NCI-H1092 (cell line): ENCODE results near the gene CIAO2A.
A peak's percentile ranks its signal among the peaks of the same experiment; 100 is the strongest.
"Not testable (repeated sequence)": the region's sequence is repeated elsewhere in the genome, so short reads cannot be mapped to it uniquely, and the experiment has no call there.

Experiments used
- DNase-seq: peaks from one replicate; lab custom pipeline; 2025; lab: John Stamatoyannopoulos, UW

CIAO2A gene

DNA sequence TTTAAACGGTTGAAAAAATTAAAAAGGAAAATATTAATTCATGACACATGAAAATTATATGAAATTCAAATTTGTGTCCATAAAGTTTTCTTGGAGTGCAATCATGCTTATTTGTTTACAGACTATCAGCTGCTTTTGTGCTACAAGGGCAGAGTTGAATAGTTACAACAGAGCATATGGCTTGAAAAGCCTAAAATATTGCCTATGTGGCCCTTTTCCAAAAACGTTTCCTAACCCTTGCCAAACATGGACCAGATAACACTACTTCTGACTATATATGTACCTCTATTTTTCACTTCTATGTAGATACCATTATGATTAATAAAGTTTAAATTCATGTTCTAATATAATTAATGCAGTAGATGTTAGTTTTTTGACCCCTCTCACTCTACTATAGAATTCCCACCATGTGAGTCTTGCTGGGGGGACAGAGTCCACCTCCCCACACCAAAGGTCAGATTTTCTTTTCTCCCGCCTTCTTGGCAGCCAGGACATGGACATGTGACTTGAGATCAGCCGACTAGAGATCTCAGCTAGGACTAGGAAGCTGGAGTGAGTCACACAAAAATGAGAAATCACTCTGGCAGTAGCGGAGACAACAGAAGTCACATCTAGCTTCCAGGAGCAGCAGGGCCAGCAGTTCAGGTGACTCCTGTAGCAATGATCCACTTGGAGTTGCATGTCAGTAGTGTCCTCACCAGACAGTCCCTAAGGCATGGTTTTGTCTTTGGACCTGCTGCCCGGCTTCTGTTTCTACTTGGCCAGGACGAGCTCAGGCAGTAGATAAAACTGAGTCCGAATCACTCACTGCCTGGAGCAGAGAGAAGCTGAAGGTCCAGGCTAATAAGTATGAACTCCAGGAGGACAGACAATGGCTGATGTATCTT, 22.4 kb downstream of the CIAO2A start:
- no peak for DNase-seq

DNA sequence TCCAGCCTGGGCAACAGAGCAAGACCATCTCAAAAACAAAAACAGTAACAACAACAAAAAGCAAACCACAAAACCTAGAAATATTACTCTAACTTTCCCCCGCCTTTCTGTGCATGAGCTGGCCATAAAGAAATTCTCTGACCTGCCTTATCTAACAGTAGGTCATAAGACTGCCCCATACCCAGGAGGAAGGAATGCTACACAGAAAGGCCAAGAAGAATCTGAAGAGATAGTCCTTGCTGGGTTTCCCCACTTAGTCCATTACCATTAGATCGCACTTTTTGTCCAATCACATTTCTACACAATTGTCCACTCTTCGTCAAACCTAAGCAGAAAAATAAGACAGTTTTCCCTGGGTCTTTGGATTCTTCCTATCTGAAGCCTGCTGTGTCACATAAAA, 23.5 kb downstream of the CIAO2A start:
- DNase-seq: no peak

DNA sequence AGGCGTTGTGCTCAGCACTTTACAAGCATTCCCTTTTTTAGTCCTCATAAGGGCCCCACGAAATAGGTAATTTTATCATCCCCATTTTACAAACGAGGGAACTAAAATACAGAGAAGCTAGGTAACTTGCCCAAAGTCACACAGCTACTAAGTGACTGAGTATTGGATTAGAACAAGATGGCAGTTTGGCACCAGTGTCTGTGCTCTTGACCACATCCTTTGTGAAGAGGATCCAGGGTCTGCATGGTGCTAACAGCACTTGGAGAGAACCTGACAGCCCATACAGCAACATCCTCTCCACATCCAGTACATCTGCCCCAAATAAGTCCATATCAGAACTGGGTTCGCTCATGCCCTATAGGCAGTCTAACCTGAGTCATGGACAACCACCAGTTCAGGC, 25.5 kb downstream of the CIAO2A start:
- DNase-seq: no peak

DNA sequence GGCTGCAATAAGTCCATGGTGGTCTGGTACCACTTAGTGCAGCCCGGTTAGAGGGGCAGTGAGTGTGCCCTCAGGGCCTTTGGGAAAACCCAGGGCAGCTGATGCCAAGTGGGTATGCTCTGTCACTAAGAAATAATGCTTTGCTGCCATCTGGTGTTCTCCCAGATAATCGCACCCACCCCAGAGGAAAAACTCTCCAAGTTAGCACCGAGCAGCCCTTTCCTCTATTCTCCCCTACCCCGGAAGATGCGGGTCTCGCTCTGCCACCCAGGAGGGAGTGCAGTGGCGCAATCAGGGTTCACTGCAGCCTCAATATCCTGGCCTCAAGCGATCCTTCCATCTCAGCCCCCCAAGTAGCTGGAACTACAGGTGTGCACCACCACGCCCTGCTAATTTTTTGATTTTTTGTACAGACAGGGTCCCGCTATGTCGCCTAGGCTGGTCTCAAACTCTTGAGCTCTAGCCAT, 26.0 kb downstream of the CIAO2A start:
- peak; percentile 51 for DNase-seq

DNA sequence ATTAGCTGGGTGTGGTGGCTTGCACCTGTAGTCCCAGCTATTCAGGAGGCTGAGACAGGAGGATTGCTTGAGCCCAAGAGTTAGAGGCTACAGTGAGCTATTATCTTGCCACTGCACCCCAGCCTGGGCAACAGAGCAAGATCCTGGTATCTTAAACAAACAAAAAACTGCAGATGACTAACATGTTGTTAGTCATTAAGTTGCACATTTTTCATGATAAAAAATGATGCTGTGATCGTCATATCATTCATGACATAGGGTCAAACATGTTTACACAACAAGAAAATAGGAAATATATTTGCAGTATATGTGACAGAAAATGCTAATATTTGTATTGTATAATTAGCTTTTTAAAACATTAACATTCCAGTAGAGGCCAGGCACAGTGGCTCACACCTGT, 27.2 kb downstream of the CIAO2A start:
- DNase-seq: no peak

DNA sequence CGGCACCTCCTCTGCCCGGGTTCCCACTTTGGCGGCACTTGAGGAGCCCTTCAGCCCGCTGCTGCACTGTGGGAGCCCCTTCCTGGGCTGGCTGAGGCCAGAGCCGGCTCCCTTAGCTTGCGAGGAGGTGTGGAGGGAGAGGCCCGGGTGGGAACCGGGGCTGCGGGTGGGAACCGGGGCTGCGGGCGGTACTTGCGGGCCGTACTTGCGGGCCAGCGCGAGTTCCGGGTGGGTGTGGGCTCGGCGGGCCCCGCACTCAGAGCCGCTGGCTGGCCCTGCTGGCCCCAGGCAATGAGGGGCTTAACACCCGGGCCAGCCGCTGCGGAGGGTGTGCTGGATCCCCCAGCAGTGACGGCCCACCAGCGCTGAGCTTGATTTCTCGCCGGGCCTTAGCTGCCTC, 32.9 kb downstream of the CIAO2A start:
- DNase-seq: no peak

DNA sequence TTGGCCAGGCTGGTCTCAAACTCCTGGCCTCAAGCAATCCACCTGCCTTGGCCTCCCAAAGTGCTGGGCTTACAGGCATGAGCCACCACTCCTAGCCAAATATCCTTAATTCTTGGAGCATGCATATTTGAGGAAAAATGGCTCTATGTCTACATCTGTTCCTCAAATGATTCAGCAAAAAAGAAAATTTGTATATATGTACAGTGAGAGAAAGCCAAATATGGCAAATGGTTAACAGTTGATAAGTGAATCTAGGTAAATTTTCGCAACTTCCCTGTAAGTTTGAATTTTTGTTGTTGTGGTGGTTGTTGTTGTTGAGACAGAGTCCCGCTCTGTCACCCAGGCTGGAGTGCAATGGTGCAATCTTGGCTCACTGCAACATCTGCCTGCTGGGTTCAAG, 34.5 kb downstream of the CIAO2A start:
- DNase-seq: not testable (repeated sequence)

DNA sequence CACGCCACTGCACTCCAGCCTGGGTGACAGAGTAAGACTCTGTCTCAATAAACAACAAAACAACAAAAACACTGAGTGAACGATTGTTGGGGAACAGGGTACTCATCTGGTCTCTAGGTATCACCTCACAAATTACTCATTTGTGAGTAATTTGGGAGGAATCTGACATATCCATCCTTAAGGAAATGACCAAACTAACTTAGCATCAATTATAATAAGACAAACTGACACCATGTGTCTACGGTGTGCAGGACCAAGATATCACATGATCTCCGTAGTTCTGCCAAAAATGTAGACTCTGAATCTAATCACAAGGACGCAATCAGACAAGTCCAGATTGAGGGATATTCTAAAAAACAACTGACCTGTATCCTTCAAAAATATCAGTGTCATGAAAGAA, 35.4 kb downstream of the CIAO2A start:
- no peak for DNase-seq

DNA sequence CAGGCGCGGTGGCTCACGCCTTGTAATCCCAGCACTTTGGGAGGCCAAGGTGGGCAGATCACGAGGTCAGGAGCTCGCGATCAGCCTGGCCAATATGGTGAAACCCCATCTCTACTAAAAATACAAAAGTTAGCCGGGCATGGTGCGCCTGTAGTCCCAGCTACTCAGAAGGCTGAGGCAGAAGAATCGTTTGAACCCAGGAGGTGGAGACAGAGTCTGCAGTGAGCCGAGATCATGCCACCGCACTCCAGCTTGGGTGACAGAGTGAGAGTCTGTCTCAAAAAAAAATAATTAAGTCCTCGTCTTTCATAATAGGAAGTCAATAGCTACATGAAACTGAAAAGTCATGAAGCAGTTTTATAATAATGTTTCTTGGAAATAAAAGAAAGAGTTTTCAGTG, 40.0 kb downstream of the CIAO2A start:
- DNase-seq: not testable (repeated sequence)

DNA sequence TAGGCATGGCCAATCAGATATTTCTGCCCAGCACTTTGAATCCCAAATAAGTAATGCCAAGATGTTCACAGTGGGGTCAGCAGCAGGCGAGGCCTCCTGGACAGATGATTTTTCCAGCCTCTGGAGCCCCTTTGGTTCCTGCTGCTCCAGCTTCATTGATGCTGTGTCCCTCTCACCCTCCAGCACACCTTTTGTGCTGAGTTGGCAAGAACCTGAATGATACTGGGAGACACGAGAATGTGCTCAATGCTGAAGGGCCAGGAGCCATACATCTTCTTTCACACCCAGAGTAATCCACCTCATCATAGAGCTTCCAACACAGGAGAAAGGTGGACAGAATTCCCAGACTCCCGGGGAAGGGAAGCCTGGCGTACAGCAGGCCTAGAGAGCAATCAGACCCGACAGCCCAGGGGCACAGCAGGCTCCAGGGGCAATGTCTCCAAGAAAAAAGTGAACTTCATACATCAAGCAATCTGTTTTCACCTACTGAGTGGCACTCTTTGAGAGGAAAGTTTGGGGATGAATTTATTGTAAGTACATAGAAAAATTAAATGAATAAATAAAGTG, 40.6 kb downstream of the CIAO2A start:
- no peak for DNase-seq

DNA sequence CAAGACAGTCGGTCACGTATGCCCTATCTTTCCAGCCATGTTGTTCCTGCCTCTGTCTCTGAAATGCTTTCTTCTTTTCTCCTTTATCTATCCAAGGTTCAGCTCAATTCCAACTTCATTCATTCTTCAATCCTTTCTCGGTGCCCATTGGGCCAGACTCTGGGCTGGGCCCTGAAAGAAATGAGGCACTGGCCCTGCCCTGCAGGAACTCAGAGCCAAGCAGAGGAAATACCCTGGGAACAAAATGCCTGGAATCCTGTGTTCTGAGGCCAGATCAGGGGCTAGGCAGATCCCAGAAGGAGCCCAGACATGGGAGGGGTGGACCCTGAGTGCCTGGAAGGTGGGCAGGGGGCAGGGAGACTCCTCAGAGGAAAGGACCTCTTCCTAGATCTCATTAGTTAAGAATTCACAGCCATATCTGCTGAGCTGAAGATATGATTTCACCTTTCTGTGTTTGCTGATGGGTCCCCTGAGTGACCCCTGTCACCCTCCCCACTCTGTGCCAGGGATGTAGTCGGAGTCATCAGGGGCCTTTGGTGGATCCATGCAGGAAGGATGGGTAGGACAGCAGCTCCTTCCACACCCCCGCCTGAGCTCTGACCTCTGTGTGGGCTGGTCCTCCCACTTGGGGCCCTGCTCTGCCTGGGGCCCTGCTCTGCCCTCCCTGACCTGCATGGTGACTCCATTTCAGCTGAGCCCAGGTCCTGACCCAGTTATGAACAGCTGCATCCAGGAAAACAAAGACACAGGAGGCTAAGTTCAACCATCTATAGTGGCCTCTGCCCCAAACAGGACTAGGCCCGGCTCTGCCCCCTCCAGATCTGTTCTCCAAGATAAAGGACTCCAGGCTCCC, 42.0 kb downstream of the CIAO2A start:
- DNase-seq: no peak

DNA sequence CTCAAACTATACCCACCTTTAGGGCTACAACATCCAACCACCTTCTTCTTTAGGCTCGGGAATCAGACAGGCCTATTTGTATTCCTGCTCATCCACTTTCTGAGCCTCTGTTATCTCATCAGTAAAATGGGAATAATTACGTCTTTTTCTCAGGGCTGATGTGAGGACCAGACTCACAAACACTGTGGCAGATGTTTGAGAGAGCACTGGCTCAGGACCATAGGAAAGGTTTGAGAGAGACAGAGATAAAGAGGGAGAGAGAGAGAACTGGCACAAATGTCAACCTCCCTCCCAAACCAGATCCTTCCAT, 42.6 kb downstream of the CIAO2A start:
- DNase-seq: no peak

DNA sequence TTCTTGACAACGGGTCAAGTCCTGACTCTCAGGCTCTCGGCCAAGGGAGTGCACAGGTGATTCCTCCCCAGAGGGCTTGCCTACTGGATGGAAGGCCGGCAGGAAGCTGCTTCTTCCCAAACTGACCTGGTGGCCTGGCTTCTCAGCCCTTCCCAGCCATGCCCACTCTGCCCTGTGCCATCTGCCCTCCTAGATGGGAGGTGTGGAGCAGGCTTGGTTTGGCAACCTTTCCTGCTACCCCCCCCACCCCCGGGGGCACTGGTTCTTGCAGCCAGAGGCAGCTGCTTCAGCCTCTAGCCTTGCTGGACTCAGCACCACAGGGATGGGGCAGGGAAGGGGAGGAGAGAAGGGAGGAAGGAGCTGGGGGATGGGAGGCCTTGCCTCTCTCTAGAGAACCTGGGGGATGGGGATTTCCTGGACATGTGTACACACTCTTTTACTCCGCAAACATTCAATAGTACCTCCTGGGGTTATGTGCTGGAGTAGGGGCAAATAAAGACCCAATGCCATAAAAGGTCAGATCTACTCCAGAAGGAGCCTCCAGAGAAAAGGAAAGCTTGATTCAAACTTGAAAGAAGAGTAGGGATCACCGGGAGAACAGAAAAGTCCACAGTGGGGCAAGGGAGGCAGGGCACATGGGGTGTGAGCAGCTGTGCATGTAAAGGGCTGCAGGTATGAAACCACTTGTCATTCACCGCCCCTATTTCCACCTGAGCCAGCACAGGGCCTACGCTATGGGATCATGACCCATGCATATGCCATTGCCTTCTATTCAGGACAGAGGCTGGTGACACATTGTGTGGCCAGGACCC, 43.2 kb downstream of the CIAO2A start:
- peak; percentile 68 for DNase-seq

DNA sequence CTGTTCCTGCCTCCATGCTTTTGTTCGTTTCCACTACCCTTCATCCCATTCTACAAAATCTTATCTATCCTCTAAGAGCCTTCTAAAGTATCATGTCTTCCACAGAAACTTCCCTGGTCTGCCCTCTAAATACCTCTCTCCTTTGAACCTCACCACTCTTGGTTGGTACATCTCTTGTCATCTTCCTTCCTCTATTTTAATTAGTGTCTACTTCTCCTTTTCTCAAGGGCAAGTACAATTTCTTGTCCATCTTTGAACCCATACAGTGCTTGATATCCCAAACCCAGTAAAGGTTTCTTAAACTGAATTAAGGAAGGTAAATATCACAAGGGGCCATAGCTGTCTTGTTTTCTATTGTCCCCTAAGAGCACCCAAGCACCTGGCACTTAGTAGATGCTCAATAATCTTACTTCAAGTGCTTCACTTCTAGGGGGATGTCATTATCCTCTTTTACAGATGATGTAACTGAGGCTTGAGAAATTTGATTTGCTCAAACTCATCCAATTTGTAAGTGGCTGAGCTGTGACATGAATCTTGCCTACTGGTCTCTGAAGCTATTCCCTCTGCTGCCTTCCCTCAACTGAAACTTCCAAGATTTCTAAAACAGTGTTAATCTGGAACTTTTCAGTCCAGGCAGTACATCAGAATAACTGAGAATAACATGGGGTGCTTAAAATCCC, 44.7 kb downstream of the CIAO2A start:
- no peak for DNase-seq

DNA sequence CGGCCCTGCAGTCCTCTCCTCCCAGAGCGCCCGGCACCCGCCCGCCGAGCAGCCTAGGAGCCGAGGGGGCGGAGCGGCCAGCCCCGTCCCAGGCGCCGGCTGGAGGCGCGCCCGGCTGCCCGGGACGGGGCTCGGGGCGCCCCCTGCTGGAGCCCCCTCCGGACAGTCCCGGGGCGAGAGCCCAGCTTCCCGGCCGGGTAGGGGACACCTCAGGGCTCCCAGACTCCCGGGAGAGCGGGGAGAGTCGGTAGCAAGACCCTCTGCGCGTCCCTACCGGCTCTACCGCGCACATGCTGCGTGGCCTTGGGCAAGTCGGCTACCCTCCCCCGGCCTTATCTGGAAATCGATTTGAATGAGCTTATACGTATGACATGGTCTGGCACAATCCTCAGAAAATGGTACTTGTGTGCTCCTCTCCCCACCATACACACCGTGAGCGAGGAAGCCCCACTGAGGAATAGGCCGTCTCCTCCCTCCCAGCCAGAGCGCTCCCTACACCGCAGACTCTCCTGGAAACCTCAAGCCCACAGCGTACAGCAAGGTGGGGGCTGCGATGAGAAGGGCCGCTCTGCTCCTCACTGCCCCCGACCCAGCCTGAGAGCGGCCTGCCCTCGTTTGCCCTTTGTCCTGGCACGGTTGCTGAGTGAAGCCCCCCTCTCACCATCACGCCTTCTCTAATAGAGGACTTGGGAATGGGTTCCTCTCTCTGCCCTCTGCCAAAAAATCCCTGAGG, 47.1 kb downstream of the CIAO2A start, which contains the start of gene DAPK2:
TSS of gene DAPK2 (minus strand) at position 65 of the 733 bp plus-strand sequence. CDS start 6,224 bp downstream, outside the sequence.
- peak; percentile 15 for DNase-seq

DNA sequence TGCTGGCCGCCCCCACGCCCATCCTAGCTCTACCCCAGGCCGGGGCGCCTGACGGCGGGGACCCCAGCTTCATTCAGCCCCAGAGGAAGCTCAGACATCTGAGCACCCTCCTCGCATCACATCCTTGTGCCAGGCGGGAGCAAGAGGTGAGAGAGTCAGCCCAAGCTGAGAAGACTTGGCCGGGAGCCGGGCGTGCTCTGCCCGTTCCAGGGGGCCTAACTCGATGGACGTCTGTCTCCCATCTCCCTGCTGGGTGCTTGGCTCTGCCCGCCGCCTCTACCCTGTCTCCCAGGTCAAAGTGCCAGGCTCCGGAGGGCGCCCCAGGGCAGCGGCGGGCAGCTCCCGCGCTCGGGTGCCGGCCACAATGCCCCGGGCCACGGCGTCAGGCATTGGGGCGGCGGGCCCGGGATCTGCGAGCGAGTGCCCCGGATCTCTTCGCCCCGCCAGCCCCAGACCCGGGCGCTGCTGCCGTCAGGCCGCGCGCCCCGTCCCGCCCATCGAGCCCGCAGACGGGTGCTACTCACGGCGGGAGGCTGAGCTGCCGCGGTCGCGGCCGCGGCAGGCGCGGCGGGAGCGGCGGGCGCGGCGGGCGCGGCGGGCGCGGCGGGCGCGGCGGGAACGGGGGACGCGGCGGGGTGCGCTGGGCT, 47.7 kb downstream of the CIAO2A start:
- no peak for DNase-seq

DNA sequence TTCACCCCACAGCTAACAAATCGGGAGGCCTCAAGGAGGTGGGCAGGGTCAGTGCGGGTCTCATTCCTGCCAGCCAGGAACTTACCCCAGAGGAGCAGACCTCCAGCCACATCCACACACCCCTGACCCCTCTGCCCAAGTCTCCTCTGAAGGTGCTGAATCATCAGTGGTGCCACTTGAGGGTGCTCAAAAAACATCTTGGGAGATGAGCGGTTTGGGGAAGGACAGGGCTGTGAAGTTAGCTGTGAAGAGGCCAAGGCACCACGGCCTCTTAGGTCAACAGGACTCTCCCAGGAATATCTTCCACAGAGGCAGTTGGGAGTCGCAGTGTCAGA, 48.6 kb downstream of the CIAO2A start:
- DNase-seq: no peak

DNA sequence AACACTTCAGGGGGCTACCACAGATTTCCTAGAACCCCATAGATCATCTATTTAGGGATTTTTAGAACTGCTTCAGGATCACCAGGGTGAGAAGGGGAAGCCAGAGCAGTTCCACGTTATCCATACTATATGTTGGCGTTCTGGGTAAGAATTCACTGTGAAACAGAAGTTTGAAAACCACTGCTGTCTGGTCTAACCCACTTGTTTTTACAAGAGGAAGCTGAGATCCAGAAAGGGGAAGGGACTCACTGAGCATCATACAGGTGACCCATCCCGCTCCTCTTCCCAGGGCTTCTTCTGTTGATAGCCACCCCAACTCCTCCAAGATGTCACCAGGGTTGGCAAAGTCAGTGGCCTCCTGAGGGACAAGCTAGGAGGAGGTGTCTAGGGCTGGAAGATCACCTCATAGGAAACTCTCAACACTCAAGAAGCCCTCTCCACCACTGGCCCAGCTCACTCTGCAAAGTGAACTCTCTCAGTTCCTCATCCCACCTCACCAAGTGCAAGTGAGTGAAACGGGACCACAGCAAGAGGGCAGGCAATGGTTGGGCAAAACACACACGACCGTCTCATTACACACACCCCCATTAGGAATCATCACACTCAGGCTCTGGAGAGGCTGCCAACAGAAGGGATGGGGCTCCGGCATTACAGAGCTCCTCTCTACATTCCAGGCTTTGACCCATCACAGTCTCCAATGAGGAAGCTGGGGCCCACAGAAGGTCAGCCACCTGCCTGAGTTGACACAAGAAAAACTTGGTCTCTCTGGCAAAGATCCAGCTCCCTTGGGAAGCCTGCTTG, 49.1 kb downstream of the CIAO2A start:
- DNase-seq: no peak

DNA sequence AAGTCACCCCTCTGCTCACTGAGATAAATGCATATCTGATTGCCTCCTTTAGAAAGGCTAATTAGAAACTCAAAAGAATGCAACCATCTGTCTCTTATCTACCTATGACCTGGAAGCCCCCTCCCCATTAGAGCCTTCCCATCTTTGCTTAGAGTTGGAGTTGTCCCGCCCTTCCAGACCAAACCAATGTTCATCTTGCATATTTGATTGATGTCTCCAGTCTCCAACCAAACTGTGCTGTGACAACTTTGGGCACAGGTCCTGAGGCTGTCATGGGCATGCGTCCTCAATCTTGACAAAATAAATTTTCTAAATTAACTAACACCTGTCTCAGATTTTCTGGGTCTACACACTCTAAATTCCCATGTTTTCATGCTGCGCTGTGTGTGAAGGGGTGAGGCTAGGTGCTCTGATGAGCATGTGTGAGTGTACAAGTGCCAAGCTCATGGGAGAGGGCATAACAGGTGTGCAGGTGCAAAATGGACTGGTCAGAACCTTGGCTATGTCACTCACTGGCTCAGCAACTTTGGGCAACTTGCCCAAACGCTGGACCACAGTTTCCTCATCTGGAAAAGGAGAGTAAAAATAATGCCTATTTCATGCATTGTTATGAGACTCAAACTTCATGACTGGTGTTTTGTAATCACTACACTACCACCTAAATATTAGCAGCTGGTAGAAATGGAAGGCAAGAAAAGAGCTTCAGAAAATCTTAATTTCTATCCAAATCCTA, 54.6 kb downstream of the CIAO2A start:
- no peak for DNase-seq
